ENCODE measurements around the gene CAMTA1.

GRCh38 chr1:7705048-7705907 lies 920.0 kb downstream of the CAMTA1 start:
- TF ChIP-seq CTCF (conservative IDR thresholded peaks at IDR 0.05; ENCODE audit: low read length) = no peak
- TF ChIP-seq EZH2phosphoT487 (IDR thresholded peaks at IDR 0.05; ENCODE audit: borderline replicate concordance, low read depth, low read length) = no peak
